ENCODE data around the gene FAM78A.

FAM78A gene

GRCh38 chr9:131259916-131260597 is 16.3 kb downstream of the FAM78A start:
- H3K4me1 ChIP-seq (ENCODE audit: low read length): peaks cover 45% of the 10 kb centered on the region
- H4K20me1 ChIP-seq (ENCODE audit: insufficient read depth, low read length): no peaks in the 10 kb centered on the region
- H3K36me3 ChIP-seq (replicated peaks; ENCODE audit: insufficient read depth, low read length): peaks cover 10% of the 10 kb centered on the region
- H3K9me2 ChIP-seq (replicated peaks; ENCODE audit: insufficient read depth, low read length): no peaks in the 10 kb centered on the region
- H3K27me3 ChIP-seq (replicated peaks; ENCODE audit: insufficient read depth, low read length): no peaks in the 10 kb centered on the region
- no peak for TF ChIP-seq EZH2phosphoT487 (IDR thresholded peaks at IDR 0.05; ENCODE audit: low read length)
- TF ChIP-seq EZH2 (optimal IDR thresholded peaks at IDR 0.05; ENCODE audit: low read depth, low read length): no peak
- TF ChIP-seq CTCF (IDR thresholded peaks at IDR 0.05; ENCODE audit: low read length): no peak
- no peak for DNase-seq
- H2AFZ ChIP-seq (ENCODE audit: low read length): no peak overlapping the region
- H3K4me2 ChIP-seq (ENCODE audit: low read depth, low read length): no peak overlapping the region
- H3K9me3 ChIP-seq (replicated peaks; ENCODE audit: insufficient read depth, low read length): no peaks in the 10 kb centered on the region
- H3F3A ChIP-seq (ENCODE audit: insufficient read depth, low read length): peaks cover 54% of the 10 kb centered on the region
- no peak overlapping the region for H3K4me3 ChIP-seq (ENCODE audit: low read length)
- H3K9ac ChIP-seq (ENCODE audit: low read length): no peak overlapping the region
- H3K79me2 ChIP-seq (ENCODE audit: low read length): peaks cover 55% of the 10 kb centered on the region
- no peak overlapping the region for H3K27ac ChIP-seq (ENCODE audit: low read length)

DNA sequence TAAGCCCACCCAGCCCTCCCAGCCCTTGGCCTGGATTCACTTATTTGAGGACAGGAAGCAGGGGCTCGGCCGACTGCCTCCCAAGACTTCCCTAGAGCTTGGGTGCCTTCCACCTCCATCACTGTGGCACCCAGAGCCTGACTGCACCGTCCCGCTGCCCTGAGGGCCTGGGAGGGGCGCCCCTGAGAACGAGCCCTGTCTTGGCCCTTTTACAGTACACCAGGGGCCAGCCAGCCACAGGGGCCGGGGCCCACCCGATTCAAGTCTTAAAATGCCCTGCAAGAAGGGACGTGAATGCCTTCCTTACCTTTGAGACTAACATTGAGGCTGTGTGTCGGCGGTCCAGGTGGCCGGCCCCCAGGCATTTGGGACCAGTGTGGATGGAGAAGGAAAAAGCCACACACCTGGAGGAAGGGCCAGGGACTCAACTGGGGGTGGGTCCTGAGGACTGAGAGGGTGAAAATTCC is 16.8 kb downstream of the FAM78A start:
- H3K4me1 ChIP-seq (ENCODE audit: low read length): peaks cover 50% of the 10 kb centered on the region
- peaks cover 49% of the 10 kb centered on the region for H3K79me2 ChIP-seq (ENCODE audit: low read length)
- no peak overlapping the region for H3K27ac ChIP-seq (ENCODE audit: low read length)
- peaks cover 58% of the 10 kb centered on the region for H3F3A ChIP-seq (ENCODE audit: insufficient read depth, low read length)
- H3K9me2 ChIP-seq (replicated peaks; ENCODE audit: insufficient read depth, low read length): no peaks in the 10 kb centered on the region
- H3K9ac ChIP-seq (ENCODE audit: low read length): no peak overlapping the region
- no peaks in the 10 kb centered on the region for H3K9me3 ChIP-seq (replicated peaks; ENCODE audit: insufficient read depth, low read length)
- TF ChIP-seq EZH2 (optimal IDR thresholded peaks at IDR 0.05; ENCODE audit: low read depth, low read length) (no peak), CTCF (IDR thresholded peaks at IDR 0.05; ENCODE audit: low read length) (no peak), EZH2phosphoT487 (IDR thresholded peaks at IDR 0.05; ENCODE audit: low read length) (no peak)
- H4K20me1 ChIP-seq (ENCODE audit: insufficient read depth, low read length): no peaks in the 10 kb centered on the region
- H2AFZ ChIP-seq (ENCODE audit: low read length): no peak overlapping the region
- H3K4me3 ChIP-seq (ENCODE audit: low read length): no peak overlapping the region
- H3K36me3 ChIP-seq (replicated peaks; ENCODE audit: insufficient read depth, low read length): peaks cover 10% of the 10 kb centered on the region
- H3K27me3 ChIP-seq (replicated peaks; ENCODE audit: insufficient read depth, low read length): no peaks in the 10 kb centered on the region
- DNase-seq: no peak
- no peak overlapping the region for H3K4me2 ChIP-seq (ENCODE audit: low read depth, low read length)

DNA sequence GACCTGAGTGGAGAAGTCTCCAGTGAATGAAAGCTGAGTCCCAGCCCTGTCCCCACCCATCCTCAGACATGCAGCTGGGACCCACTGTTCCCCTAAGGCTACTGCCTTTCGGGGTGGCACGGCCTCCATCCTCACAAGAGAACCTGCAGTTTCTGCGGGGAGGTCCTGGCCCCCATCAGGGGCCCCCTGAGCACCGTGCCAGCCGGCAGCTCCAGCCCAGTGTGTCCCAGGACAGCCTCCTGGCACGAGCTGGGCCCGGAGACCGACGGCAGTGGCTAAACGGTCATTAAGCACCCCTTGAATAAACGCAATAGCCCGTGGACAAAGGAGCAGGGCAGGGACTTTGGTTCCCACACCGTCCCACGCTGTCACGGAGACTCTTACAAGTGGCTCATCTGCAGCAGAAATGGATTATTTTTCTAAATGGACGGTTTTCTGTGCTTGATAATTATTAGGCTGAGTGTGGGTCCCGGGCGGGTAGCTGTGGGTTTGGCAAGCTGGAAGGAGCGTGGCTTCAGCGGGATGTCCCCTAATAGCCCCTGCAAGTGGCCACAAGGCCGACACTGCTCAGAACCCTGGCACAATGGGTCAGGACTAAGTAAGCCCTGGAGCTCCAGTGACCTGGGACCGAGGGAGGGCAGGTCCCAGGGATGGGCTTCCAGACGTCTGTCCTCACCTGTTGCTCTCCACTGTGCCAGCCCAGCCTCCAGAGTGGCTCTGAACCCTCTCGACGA is 17.4 kb downstream of the FAM78A start:
- Histone ChIP-seq H2AFZ (ENCODE audit: low read length) (no peak overlapping the region), H3K79me2 (ENCODE audit: low read length) (peaks cover 43% of the 10 kb centered on the region), H3K4me2 (ENCODE audit: low read depth, low read length) (no peak overlapping the region), H3K4me1 (ENCODE audit: low read length) (peaks cover 49% of the 10 kb centered on the region), H3K9me3 (replicated peaks; ENCODE audit: insufficient read depth, low read length) (no peaks in the 10 kb centered on the region), H3K4me3 (ENCODE audit: low read length) (no peak overlapping the region), H3K27me3 (replicated peaks; ENCODE audit: insufficient read depth, low read length) (no peaks in the 10 kb centered on the region), H3K9ac (ENCODE audit: low read length) (no peak overlapping the region), H3F3A (ENCODE audit: insufficient read depth, low read length) (peaks cover 59% of the 10 kb centered on the region), H4K20me1 (ENCODE audit: insufficient read depth, low read length) (no peaks in the 10 kb centered on the region), H3K27ac (ENCODE audit: low read length) (no peak overlapping the region), H3K36me3 (replicated peaks; ENCODE audit: insufficient read depth, low read length) (peaks cover 10% of the 10 kb centered on the region), H3K9me2 (replicated peaks; ENCODE audit: insufficient read depth, low read length) (no peaks in the 10 kb centered on the region)
- TF ChIP-seq CTCF (IDR thresholded peaks at IDR 0.05; ENCODE audit: low read length) (no peak), EZH2 (optimal IDR thresholded peaks at IDR 0.05; ENCODE audit: low read depth, low read length) (no peak), EZH2phosphoT487 (IDR thresholded peaks at IDR 0.05; ENCODE audit: low read length) (no peak)
- no peak for DNase-seq
